Right ventricle myocardium superior (tissue), 1 donor: ENCODE data around the gene TRAF1. TPM values are rescaled to one million over a fixed set of nuclear protein-coding genes. Genes with fewer than 3 reads are reported as not detected.

Experiments
- ATAC-seq: fragments of 200-7000 bp; cut with Tn5 transposase; one replicate; pipeline ENCODE4 v1.9.1; 2020; ENCODE audit warnings: mild to moderate bottlenecking; ENCODE audit not compliant: poor library complexity
- DNase-seq: peaks from one replicate; pipeline ENCODE4 v3.0.0-alpha.2; 2020
- intact Hi-C: fragments of 100-400 bp; cut with DNase I; formaldehyde crosslinking; loops from one replicate; pipeline ENCODE4 v1.11.2; 2022
- total RNA-seq: library from RNA; stranded (reverse); fragmentation: NEBNext Ultra II Directional; extraction: Animal tissue kit (Norgen Biotek cat#: 25700); gene quantifications from one replicate; pipeline ENCODE4 v1.2.1, GENCODE V29; 2021
- donor health status: DM: no; HTN: yes; CAD: no; lungs with severe emphysema.

TRAF1 gene
- total RNA-seq, 1 donor from 2014 or later: 2.2 TPM

DNA sequence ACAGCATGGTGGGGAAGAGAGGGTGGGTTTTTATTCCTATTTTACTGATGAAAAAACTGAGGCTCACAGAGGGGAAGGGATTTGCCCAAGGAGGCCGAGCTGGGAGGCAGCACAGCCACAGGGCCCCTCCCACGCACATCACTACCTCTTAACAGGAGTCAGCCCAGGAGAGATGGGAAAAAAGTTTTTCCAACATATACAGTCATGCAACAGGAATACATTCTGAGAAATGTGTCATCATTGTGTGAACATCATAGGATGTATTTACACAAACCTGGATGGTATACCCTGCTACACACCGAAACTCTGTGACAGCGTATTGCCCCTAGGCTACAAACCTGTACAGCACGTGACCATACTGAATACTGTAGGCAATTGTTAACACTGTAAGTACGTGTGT, 11.6 kb downstream of the TRAF1 start:
- intact Hi-C loops: loop anchor here (5.0 kb wide), 1 partner anchor 38 kb away; the partner anchor contains the start of gene PHF19
- no peak for ATAC-seq
- no peak for DNase-seq

DNA sequence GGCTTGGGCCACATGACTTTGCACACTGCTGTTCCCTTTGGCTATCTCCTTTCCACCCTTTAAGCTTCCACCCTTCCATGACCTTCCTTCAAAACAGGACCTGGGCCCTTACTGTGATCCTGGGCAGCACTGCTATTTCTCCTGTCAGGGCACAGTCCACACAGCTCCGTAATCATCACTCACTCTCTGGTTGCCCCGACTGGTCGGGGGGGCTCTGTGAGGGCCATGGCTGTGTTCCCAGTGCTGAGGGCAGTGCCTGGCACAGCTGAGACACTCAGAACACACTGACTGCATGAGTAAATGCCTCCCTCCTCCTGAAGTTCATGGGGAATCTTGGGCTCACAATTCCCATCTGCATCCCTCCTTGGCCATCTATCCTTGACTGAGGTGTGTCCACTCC, 12.2 kb downstream of the TRAF1 start:
- DNase-seq: no peak

GRCh38 chr9:120913647-120914264, 12.8 kb downstream of the TRAF1 start:
- DNase-seq (no peak), ATAC-seq (no peak)
- intact Hi-C loops: no loop called here

More for the DNA sequence above, 12.2 kb downstream of the TRAF1 start:
- peak; percentile 47 for ATAC-seq
- intact Hi-C loops: no loop called here

DNA sequence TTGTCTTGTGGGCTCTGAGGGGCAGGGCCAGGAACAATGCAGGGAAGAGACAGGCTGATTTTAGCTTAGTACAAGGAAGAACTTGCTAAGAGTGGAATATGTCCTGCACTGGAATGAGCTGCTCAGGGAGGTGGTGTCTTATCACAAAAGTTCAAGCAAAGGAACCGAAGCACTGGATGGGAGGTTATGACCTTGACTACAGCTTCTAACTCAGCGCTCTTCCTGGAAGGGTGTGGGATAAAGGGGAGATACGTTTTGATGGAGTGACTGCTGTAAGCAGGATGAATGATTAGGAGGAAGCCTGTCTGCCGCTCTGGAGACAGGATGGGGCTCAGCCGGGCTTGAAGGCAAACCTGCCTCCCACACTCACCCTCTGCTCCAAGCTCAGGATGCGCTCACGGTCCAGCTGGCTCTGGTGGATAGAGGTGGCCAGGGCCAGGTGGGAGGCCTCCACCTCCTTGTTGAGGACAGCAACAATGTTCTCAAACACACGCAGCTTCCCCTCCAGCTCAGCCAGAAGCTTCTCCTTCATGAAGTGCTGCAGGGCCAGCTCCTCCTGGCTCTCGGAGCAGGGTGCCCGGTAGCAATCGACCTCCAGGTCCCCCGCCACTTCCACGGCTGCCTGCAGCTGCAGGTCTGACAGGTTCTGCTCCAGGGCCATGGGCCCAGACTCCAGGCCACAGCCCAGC, 13.5 kb downstream of the TRAF1 start:
- ATAC-seq (no peak), DNase-seq (no peak)

DNA sequence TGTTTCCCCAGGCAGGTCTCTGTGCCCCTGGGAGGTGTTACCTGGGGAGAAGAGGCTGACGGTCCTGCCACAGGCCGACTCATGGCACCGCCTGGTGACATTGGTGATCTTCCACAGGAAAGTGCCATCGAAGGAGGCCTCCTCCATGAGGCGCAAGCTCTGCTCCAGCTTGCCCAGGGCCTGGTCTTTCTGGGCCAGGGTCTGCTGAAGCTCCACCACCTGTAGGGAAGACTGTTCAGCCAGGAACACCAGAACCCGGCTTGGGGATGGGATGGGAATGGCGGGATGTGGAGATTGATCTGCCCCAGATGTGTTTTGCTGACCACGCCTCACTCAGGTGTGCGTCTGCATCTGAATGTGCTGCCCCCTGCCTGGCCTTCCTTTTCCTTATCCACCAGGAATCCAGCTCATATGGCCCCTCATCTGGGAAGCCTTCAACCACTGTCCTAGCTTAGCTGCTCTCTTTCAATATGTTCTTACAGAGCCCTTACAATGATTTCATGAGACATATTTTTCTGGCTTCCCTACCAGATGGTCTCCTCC, 15.2 kb downstream of the TRAF1 start:
- DNase-seq: peak; percentile 5
- ATAC-seq: no peak
- intact Hi-C loops: no loop called here

More for the DNA sequence above, 13.5 kb downstream of the TRAF1 start:
- intact Hi-C loops: no loop called here

DNA sequence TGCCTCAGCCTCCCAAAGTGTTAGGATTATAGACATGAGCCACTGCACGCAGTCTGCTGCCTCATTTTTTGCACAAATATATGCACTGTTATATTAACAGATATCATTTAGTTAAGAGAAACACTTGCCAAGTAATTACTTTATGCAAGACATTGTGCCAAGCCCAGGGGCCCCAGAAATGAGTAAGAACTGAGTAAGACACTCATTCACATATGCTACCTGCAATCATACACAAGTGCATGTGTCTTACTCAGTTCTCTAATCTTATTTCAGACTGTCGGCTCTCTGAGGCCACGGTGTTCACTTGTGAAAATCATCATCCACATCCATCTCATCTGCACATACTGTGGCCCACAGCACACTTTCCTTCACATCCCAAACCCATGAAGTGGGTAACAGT, 16.0 kb downstream of the TRAF1 start:
- intact Hi-C loops: no loop called here
- ATAC-seq: no peak
- DNase-seq: no peak

DNA sequence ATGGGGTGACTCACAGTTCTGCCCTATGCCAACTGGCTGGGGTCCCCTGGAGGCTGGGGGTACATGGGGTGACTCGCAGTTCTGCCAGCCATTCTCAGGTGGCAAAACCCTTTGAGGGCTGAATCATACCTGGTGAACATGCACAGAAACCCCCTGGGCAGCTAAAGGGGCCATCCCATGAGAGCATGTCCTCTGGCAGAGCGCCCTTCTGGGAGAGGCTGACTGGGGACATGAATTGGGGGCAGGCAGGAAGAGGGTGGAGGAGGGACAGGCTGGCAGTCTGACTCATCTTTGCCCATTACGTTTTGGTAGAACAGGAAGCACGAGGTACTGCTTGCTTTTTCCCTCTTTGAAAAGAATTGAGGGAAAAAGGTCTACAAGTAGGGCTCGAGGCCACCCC, 16.7 kb downstream of the TRAF1 start:
- ATAC-seq (no peak), DNase-seq (no peak)
- intact Hi-C loops: no loop called here

- no peak for ATAC-seq
- intact Hi-C loops: no loop called here
- no peak for DNase-seq
Observed at GRCh38 chr9:120905315-120906164, 21.1 kb downstream of the TRAF1 start.

DNA sequence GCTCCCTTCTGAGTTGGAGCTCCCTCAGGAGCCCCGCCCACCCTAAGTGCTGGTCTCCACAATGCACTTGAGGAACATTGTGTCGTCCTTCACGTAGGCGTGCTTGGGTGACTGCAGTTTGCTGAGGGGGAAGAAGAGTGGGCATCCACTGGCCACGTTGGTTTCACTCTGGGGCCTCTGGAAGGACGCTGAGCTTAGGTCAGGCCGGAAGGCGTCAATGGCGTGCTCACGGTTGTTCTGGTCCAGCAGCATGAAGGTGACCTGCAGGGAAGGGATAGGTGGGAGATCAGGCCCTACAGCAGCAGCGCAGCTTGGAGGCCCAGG, 21.7 kb downstream of the TRAF1 start:
- intact Hi-C loops: no loop called here
- no peak for ATAC-seq
- no peak for DNase-seq

GRCh38 chr9:120904061-120904977, 22.3 kb downstream of the TRAF1 start:
- ATAC-seq (no peak), DNase-seq (no peak)
- intact Hi-C loops: no loop called here

DNA sequence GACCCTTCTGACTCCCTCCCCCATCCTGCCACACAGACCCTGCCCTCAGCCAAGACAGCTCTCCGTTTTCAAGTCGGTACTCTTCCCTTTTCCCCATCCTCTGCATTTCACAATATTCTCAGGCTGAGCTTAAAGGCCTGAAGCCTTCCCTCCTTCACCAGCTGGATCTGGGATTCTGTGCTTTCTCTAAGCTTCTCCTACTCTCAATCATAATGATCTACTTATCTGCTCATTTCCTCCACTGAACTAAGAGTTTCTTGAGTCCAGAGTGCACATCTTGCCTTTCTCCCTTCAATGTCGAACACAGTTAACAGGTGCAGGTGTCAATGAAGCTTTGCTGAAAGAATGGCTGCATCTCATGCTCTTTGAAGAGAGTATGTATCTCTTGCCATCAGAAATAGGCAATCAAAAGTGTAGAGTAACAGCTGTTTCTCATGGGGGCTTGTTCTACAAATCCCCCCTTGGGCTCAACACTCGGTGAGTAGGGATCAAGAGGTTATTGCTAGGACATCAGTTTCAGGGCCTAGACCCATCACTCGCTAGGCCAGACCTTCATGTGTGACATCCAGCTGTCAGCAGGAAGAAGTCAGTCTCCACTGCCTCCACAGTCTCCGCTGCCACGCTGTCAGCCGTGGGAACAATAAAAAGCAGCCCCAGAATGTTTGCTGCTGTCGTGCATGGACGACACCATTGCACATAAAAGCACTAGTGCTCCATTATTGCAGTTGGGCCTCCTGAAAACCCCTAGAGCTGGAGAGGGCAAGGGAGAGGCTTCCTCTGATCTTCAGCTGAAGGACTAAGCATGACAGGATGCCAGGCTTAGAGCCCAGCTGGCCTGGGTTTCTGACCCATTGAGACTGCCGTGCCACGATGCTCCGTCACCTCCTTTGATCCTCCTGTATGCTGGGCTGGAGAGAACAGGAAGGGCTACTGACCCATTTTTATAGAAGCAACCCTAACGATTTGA, 23.7 kb downstream of the TRAF1 start:
- DNase-seq (no peak), ATAC-seq (no peak)
- intact Hi-C loops: no loop called here

- DNase-seq (no peak), ATAC-seq (no peak)
- intact Hi-C loops: no loop called here
Observed at GRCh38 chr9:120901755-120902568, 24.6 kb downstream of the TRAF1 start.

- ATAC-seq (no peak), DNase-seq (no peak)
Observed at GRCh38 chr9:120900824-120901223, 25.8 kb downstream of the TRAF1 start.

GRCh38 chr9:120899490-120900068, 27.0 kb downstream of the TRAF1 start:
- ATAC-seq: no peak
- no peak for DNase-seq
- intact Hi-C loops: no loop called here

More at GRCh38 chr9:120900824-120901223, 25.8 kb downstream of the TRAF1 start:
- intact Hi-C loops: no loop called here

DNA sequence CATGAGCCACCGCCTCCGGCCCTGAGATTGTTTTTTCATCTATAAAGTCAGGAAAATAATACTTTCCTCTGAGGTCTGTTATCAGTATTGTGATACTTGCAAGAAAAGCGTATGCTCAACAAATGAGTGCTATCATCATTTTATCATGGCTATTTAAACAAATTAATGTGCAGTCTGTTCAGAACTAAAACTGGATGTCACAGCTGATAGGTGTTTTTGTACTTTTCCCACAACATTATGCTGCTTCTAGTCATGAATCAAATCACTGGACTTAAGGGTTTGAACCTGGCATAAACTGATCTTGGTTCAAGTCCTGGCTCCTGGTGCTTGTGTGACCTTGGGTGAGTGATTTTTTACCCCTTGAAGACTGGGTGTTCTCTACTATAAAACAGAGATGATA, 28.2 kb downstream of the TRAF1 start:
- DNase-seq (no peak), ATAC-seq (no peak)
- intact Hi-C loops: no loop called here

DNA sequence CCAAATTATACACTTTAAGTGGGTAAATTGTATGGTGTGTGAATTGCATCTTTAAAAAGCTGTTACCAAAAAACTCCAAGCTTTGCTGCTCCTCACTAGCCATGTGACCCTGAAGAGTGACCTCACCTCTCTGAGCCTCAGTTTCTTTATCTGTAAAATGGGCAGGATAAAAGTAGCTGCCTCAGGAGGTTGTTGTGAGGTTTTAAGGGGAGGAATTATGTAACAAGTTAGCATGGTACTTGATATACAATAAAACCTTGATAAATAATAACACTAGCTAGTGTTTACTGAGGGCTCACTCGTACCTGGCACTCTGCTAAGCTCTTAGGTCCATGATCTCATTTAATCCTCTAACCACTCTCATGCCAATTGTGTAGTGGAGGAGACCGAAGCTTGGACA, 30.6 kb downstream of the TRAF1 start:
- DNase-seq: no peak
- intact Hi-C loops: no loop called here
- no peak for ATAC-seq
